ENCODE measurements around the gene GNPDA2.

The GNPDA2 gene

DNA sequence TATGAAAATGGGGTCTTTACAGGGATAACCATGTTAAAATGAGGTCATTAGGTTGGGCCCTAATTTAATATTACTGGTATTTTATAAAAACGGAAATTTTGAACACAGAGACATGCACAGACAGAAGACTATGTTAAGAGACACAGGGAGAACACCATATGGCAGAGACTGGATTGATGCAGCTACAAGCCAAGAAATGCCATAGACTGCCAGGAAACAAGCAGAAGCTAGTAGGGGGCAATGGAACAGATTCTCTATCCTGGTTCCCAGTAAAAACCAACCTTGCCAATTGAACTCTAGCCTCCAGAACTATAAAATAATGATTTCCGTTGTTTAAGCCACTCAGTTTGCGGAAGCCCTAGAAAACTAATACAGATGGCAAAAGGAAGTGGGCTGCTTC is 54.7 kb downstream of the GNPDA2 start:
- TF ChIP-seq, protein P1, sequence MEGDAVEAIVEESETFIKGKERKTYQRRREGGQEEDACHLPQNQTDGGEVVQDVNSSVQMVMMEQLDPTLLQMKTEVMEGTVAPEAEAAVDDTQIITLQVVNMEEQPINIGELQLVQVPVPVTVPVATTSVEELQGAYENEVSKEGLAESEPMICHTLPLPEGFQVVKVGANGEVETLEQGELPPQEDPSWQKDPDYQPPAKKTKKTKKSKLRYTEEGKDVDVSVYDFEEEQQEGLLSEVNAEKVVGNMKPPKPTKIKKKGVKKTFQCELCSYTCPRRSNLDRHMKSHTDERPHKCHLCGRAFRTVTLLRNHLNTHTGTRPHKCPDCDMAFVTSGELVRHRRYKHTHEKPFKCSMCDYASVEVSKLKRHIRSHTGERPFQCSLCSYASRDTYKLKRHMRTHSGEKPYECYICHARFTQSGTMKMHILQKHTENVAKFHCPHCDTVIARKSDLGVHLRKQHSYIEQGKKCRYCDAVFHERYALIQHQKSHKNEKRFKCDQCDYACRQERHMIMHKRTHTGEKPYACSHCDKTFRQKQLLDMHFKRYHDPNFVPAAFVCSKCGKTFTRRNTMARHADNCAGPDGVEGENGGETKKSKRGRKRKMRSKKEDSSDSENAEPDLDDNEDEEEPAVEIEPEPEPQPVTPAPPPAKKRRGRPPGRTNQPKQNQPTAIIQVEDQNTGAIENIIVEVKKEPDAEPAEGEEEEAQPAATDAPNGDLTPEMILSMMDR (IDR thresholded peaks at IDR 0.05; ENCODE audit: low read depth, low read length) = no peak
- DNase-seq = no peak
- H3K27ac ChIP-seq = no peak overlapping the region
- H3K9me3 ChIP-seq (ENCODE audit: severe bottlenecking) = no peaks in the 10 kb centered on the region
- no peaks in the 10 kb centered on the region for H3K36me3 ChIP-seq
- no peak overlapping the region for H3K4me3 ChIP-seq (ENCODE audit: low read depth, low read length)
- no peaks in the 10 kb centered on the region for H3K27me3 ChIP-seq (ENCODE audit: insufficient read depth, low read depth, severe bottlenecking)

DNA sequence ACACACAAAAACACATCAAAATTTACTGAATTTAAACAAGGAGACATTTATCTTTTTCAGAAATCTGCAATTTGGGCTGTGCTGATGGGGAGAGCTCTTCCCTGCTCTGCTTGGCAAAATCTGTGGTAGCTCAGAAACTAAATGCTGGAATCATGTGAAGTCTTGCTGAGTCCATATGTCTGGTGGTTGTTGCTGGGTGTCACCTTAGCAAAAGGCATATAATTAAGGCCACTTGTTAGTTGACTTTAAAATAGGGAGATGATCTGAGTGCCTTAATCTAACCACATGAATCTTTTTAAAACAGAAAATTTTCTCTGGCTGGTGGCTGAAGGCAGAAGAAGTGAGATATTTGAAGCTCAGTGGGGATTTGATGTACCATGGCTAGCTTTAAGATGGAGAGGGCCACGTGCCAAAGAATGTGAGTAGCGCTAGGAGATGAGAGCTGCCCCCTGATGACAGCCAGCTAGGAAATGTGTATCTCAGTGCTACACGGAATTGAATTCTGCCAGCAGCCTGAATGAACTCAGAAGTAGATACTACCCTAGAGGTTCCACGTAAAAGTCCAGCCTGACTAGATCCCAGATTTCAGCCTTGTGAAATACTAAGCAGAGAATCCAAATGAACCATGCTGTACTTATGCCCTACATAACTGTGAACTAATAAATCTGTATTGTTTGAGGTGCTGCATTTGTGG is 55.7 kb downstream of the GNPDA2 start:
- no peak for DNase-seq
- Histone ChIP-seq H3K4me3 (ENCODE audit: low read depth, low read length) (no peak overlapping the region), H3K9me3 (ENCODE audit: severe bottlenecking) (no peaks in the 10 kb centered on the region), H3K36me3 (no peaks in the 10 kb centered on the region), H3K27ac (no peak overlapping the region), H3K27me3 (ENCODE audit: insufficient read depth, low read depth, severe bottlenecking) (no peaks in the 10 kb centered on the region)
- TF ChIP-seq, protein P1 (IDR thresholded peaks at IDR 0.05; ENCODE audit: low read depth, low read length) = no peak

DNA sequence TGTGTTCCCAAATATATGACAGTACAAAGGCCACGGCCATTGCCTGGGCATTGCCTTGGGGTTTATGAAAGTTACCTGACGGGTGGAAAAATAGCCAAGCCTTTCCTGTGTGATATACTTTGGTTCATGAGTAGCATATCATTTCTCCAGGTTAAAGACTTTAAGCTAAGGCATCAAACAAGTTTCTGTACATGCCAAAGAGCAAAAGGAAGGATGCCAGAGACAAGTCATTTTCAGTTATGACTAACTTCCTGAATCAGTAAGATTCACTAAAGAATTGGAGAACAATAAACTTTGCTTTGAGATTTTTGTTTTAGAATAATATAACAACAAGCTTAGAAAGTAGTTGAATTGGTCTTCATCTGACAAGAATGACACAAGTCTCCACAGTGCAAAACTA is 57.8 kb downstream of the GNPDA2 start:
- Histone ChIP-seq H3K27ac (no peak overlapping the region), H3K27me3 (ENCODE audit: insufficient read depth, low read depth, severe bottlenecking) (no peaks in the 10 kb centered on the region), H3K36me3 (no peaks in the 10 kb centered on the region), H3K9me3 (ENCODE audit: severe bottlenecking) (no peaks in the 10 kb centered on the region), H3K4me3 (ENCODE audit: low read depth, low read length) (no peak overlapping the region)
- TF ChIP-seq, protein P1 (IDR thresholded peaks at IDR 0.05; ENCODE audit: low read depth, low read length) = no peak
- no peak for DNase-seq

DNA sequence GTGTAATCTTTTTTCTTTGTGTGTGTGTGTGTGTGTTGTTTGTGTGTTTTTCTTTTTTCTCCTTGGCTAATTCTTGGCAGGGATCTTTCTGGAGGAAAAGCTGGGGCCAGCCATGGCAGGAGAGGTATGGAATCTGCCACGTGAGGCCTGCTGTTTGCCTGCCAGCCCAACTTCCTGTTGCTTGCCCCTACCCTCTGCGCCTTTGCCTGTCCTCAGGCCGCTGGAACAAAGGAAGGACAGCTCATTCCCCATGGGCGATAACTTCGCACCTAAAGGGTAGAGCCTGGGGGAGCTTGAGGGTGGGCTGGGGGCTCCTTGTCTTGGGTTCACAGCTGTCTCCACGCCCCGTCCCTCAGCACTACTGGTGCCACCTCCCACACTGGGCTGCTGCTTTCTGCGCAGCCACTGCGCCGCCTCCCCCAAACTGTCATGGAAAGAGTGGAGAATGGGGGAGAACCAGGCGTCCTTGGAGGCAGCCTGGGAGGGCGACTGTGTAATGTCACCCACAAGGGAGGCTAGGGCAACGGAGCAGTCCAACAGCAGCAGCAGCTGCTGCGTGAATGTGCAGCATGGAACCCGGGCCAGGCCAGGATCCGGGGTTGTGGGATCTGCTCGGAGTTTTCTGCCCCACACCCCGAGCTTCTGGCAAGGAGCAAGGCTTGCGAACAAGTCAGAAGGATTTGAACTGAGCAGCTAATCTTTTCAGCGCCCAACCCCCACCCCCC is 62.7 kb downstream of the GNPDA2 start:
- DNase-seq = no peak
- H3K9me3 ChIP-seq (ENCODE audit: severe bottlenecking) = no peaks in the 10 kb centered on the region
- H3K4me3 ChIP-seq (ENCODE audit: low read depth, low read length) = no peak overlapping the region
- no peak overlapping the region for H3K27ac ChIP-seq
- H3K36me3 ChIP-seq = no peaks in the 10 kb centered on the region
- no peaks in the 10 kb centered on the region for H3K27me3 ChIP-seq (ENCODE audit: insufficient read depth, low read depth, severe bottlenecking)
- TF ChIP-seq, protein P1 (IDR thresholded peaks at IDR 0.05; ENCODE audit: low read depth, low read length) = no peak

DNA sequence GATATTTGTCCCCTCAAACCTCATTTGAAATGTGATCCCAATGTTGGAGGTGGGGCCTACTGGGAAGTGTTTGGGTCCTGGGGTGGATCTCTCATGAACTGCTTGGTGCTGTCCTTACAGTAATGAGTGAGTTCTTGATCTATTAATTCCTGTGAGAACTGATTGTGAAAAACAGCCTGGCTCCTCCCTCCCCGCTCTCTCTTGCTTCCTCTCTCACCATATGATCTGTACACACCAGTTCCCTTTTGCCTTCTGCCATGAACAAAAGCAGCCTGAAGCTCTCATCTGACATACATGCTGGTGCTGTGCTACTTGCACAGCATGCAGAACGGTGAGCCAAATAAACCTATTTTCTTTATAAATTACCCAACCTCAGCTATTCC is 63.7 kb downstream of the GNPDA2 start:
- Histone ChIP-seq H3K9me3 (ENCODE audit: severe bottlenecking) (no peaks in the 10 kb centered on the region), H3K27ac (no peak overlapping the region), H3K4me3 (ENCODE audit: low read depth, low read length) (no peak overlapping the region), H3K36me3 (no peaks in the 10 kb centered on the region), H3K27me3 (ENCODE audit: insufficient read depth, low read depth, severe bottlenecking) (no peaks in the 10 kb centered on the region)
- TF ChIP-seq, protein P1 (IDR thresholded peaks at IDR 0.05; ENCODE audit: low read depth, low read length) = no peak
- no peak for DNase-seq
